DMS53 (cell line): Measurements from ENCODE around the gene NUMB.
A peak's percentile ranks its signal among the peaks of the same experiment; 100 is the strongest.

Source experiments
- DNase-seq: peaks from one replicate; lab custom pipeline; 2025; lab: John Stamatoyannopoulos, UW

Gene NUMB

DNA sequence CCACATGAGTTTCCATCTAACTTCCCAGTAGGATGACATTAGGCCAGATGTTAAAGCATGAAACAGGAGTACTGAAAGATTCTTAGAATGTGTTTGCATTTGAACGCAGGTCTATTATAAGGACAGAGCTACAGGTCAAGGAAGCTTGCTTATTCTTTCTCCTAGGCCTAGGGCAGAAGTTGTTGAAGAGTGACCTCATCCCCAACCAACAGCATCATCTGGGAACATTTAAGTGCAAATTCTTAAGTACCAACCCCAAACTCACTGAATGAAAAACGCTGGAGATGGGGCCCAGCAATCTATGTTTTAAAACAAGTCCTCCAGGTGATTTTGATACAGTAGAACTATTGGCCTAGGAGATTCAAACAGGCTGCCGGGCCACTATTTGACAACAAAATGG, 168.6 kb downstream of the NUMB start:
- no peak for DNase-seq

DNA sequence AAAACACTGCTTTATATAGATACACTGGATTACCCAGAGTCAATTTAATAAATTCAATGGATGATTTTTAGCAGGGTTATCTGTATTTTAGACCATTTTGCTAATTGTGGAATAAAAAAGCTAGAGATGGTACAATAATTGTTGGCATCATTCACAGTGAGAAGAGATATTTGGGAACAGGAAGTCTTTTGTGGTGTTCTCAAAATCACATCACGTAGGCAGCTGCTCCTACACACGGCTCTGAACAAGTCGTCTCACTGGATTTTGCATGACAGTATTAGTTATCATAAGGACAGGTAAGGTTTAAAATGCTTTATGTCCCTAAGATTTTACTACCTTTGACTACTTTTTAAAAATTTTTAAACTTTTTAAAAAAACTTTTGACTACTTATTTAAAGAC, 169.0 kb downstream of the NUMB start:
- no peak for DNase-seq

DNA sequence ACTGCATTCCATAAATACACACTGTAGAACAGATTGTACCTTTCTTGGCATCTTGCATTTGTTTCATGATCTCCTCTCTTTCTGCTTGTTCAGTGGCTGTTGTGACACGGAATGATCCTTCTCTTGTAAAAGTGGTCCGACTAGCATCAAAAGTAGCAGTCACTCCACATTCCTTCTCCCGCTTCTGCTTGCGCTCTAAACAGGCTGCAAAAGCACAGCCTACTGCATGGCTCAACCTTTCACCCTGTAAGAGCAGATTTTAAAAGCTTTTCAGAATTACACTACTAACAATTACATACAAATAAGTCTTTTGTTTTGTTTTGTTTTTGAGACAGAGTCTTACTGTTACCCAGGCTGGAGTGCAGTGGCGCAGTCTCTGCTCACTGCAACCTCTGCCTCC, 171.3 kb downstream of the NUMB start:
- DNase-seq: no peak

DNA sequence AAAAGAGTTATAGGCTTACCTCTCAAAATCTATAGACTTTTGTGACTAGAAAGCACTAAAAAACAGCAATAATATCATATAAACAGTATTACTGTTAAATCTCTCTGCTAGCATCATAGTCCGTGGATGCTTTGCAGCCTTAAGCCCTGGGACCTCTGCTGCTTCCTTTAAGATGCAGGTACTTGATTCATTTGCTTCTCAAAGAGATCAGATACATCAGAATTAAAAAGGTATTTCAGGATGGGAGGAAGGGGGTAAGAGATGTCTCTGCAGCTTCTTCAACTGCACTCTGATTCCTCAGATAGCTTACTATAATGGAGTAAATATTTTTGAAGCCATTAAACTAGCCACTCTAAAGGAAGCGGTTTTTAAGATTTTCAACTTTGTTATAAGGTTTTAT, 171.7 kb downstream of the NUMB start:
- no peak for DNase-seq

DNA sequence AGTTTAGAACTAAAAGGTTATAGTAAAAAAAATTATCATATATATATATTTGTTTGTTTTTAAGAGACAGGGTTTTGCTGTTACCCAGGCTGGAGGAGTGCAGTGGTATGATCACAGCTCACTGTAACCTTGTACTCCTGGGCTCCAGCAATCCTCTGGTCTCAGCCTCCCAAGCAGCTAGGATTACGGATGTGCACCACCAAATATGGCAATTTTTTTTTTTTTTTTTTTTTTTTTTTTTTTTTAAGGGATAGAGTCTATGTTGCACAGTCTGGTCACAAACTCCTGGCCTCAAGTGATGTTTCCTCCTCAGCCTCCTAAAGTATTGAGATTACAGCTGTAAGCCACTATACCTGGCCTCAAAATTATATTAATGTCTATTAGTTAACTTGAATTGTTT, 172.4 kb downstream of the NUMB start:
- DNase-seq: no peak

DNA sequence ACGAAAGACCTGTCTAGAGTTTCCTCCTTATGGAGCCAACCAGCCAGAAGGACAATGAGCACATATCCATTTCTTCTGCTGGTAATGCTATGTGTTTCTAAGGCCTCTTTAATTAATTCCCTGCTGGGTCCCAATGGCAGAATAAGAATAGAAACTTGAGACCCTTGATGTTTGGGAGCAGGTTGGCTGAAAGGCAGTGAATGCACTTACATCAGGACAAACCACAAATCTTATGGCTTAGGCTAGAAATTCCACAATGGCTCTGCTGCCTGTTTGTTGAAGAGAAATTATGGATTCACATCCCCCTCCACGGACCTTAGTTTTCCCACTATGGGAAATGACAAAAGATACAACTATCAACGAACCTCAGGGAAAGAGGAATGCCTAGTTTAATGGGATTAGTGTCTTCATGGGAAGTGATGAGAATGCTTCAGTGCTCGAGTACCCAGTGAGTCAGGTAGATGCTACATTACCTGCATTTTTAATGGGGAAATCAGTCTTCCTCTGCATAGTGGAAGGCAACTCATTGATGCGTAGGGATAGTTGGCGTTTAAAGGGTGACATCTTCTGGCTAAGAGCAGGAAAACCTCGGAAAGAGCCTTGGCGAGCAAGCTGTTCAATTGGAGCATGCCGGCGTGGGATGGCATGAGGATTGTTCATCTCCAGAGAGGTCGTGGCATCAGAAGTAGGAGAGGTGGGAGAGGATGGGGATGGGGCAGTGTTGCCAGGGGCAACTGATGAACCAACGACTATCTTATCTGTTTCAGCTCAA, 174.6 kb downstream of the NUMB start:
- peak; percentile 31 for DNase-seq

DNA sequence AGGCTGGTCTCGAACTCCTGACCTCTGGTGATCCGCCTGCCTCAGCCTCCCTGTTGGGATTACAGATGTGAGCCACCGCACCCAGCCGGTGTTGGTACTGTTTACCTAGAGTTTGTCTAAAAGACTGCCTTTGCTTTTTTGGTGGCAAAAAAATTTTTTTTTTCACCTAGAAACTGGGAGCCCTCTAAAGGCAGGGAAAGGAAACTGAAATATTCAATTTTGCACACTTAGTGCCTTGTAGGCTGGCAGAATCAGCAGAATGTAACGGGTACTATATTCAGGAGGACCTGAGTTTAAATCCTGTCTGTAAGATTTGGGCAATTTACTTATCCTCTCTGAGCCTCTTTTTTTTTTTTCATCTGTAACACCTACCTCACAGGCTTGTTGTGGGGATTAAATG, 177.4 kb downstream of the NUMB start:
- no peak for DNase-seq

DNA sequence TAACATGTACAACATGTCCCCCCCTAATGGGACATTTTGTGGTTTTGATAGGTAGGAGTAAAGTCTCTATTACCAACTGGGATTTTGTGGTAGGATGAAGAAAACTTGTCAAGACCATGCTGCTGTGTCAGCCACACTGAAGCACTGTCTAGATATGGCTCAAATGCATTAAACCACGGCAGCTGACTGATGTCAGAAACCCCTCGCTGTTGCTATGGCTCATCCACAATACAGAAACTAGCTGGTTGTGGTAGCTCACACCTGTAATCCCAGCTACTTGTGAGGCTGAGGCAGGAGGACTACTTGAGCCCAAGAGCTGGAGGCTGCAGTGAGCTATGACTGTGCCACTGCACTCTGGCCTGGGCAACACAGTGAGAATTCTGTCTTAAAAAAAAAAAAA, 181.0 kb downstream of the NUMB start:
- no peak for DNase-seq

DNA sequence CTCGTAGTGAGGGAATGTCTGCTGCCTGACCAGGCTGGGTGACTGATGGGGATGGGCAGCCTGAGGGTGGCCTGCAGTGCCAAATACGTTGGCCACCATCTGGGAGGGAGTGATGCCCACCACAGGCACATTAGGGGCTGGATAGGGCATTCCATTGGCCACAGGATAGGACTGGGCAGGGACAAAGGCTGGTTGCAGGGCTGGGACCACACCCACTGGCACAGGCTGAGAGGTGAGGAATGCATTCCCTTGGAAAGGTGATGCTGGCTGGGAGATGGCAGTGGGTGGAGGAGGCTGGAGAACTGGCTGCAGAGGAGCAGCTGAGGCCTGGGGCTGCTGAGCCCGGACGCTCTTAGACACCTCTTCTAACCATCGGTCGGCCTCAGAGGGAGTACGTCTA, 181.5 kb downstream of the NUMB start:
- no peak for DNase-seq

DNA sequence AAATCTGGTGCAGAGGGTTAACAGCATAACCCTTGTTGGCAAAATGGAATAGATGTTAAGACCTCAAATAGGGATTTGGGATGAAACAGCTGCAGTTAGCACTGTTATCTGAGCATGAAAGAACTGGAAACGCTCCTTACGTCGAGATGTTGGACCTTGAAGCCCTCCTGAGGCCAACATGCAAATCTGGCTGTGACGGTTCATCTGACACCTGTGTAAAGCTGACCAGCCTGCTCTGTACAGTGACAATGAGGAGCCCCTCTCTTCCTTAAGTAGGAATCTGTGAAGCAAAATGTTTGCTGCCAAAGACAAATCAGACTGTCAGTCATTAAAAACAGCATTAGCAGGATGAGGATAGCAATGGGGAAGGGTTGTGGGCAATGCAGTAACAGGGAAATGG, 184.5 kb downstream of the NUMB start:
- DNase-seq: no peak

DNA sequence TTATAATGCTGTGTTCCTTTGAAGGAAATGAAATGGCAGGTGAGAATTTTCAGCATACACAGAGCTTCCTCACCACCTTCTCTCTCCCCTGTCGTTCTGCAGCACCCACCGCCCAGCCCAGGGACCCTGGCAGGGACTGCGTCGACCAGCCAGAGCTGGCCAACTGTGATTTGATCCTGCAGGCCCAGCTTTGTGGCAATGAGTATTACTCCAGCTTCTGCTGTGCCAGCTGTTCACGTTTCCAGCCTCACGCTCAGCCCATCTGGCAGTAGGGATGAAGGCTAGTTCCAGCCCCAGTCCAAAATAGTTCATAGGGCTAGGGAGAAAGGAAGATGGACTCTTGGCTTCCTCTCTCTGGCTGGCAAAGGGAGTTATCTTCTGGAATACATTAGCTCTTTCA, 186.0 kb downstream of the NUMB start:
- DNase-seq: no peak

DNA sequence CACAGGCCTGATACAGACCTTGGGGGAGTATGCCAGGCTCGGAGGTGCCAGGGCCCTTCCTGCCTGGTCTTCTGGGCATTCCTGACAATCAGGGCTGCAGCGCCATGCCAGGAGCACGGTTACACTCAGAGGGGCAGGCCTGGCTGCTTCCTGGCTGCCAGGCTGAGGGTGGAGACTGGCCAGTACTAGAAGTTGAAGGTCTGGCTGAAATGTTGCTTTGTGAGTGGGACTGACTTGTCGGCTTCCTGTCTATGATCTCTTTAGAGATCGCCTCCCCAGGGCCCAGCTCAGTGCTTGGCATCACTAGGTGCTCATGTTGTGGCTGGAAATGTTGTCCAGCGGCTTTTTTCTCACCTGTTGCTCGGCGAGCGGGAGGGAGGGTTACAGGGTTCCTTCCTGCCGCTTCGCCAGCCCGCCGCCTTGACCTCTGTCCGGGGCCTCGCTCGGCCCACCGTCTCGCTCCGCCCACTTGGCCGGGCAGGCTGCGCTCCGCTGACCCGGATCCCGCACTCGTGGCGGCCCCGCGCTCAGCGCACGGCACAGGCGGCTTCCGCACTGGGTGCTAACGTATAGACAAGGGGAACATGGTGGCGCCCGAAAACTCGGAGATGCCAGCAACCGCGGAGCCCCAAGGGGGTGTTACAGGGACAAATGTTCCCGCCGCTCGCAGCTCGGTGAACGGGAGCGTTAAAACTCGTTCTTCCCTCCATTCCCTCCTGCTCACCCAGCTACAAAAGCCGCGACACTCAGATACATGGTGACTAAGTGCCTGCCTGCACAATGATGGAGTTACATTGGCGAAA, 188.4 kb downstream of the NUMB start:
- DNase-seq: peak; percentile 64

DNA sequence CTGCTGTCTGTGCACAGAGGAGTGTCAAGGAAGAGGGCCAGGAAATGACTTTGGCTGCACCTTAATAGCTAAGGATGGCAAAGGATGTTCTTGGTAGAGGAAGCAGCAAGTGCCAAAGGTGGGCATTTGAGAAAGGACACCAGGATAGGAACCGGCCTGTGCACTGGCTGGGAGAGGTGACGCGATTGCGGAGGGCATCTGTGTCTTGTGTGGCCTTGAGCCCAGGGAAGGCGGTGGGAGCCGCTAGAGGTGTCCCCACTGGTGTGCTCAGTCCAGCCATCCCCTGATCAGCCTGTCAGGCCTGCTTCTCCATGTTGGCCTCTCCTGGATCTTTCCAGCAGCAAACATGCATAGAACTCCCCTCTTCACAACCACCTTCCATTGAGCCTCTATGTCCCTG, 190.9 kb downstream of the NUMB start:
- no peak for DNase-seq

DNA sequence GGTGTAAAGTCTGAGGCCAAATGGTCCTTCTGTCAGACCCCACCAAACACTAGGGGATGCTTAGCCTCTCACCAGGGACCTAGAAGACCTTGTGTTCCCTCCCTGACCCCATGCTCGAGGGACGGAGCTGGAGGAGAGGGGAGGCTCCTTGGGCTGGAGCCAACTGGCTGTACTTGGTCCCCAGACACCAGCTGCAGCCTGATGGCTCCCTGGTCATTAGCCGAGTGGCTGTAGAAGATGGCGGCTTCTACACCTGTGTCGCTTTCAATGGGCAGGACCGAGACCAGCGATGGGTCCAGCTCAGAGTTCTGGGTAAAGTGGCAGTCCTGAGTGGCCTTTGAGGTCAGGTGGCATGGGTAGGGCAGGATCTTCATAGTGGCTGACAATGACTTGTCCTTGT, 192.0 kb downstream of the NUMB start:
- no peak for DNase-seq

DNA sequence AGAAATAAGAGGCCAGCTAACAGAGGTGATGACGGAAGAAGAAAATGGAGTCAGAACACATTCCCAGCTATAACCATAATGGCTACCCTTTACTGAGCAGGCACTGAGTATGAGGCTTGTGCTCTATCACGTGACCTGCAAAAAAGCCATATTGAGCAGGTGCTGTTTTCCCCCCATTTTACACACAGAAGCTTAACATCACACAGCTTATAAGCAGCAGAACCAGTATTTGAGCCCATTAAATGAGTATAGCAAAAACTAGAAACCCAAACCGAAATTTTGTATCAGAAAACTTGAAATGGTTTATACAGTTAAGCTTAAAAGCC, 192.7 kb downstream of the NUMB start:
- DNase-seq: no peak

DNA sequence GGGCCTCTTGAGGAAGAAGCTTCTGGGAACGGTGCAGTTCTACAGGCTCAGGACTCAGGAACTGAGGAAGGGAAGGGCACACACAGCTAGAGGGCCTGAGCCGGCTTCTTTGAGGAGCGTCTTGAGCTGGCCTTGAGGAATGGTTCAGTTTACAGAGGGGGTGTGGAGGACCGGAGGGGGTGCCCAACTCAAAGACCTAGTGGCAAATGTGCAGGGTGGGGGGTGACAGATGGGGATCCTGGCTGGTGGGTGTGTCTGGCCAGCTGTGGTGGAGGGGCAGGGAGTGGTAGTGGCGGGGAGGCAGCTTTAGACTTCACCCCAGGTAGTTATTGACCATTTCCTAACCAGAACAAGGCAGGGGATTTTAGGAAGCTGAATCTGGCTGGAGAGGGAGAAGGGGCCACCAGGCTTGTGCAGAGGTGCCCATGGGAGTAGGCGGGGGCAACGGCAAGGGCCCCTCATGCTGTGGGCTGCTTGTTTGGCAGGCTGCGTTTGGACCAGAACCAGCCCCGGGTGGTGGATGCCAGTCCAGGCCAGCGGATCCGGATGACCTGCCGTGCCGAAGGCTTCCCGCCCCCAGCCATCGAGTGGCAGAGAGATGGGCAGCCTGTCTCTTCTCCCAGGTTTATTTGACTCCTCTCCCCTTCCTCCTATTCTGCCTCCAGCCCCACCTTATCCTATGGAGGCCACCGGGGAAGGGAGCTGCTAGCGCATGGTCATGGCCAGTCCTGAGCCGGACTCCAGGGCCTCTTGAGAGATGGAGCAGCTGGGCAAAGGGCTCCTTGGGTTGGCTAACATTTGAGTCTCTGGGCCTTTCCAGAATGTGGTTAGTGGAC, 193.2 kb downstream of the NUMB start:
- DNase-seq: no peak

DNA sequence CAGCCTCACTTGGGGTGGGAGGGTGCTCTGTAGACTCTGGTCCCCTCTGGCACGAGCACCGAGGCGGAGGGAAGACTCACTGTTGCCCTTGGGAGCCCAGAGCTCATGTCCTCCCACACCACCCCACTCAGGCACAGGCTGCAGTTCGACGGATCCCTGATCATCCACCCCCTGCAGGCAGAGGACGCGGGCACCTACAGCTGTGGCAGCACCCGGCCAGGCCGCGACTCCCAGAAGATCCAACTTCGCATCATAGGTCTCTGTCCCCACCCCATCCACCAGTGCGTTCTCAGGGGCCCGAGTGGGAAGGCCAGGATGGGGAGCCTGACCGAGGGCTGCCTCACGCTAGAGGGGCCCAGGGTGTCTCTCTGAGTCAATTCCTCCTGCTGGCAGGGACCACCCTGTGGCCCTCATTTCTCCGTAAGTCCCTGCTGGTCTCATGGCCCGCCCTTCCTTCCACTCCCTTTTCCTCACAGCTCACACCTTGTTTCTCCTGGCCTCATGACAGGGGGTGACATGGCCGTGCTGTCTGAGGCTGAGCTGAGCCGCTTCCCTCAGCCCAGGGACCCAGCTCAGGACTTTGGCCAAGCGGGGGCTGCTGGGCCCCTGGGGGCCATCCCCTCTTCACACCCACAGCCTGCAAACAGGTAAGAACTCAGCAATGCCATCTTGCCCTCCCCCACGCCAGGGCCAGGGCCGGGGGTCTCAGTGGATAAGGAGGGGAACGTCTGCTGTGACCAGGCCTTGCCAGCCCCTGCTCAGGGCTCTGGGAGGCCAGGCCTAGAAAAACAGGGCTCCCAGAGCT, 194.1 kb downstream of the NUMB start:
- no peak for DNase-seq

DNA sequence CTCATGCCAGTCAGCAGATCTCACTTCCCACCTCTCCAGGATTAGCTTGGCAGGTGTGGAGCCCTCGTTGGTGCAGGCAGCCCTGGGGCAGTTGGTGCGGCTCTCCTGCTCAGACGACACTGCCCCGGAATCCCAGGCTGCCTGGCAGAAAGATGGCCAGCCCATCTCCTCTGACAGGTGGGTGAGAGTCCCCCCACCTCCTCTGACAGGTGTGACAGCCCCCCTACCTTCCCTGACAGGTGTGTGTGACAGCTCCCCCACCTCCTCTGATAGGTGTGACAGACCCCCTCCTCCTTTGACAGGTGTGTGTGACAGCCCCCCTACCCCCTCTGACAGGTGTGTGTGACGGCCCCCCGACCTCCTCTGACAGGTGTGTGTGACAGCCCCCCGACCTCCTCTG, 194.7 kb downstream of the NUMB start:
- DNase-seq: no peak

DNA sequence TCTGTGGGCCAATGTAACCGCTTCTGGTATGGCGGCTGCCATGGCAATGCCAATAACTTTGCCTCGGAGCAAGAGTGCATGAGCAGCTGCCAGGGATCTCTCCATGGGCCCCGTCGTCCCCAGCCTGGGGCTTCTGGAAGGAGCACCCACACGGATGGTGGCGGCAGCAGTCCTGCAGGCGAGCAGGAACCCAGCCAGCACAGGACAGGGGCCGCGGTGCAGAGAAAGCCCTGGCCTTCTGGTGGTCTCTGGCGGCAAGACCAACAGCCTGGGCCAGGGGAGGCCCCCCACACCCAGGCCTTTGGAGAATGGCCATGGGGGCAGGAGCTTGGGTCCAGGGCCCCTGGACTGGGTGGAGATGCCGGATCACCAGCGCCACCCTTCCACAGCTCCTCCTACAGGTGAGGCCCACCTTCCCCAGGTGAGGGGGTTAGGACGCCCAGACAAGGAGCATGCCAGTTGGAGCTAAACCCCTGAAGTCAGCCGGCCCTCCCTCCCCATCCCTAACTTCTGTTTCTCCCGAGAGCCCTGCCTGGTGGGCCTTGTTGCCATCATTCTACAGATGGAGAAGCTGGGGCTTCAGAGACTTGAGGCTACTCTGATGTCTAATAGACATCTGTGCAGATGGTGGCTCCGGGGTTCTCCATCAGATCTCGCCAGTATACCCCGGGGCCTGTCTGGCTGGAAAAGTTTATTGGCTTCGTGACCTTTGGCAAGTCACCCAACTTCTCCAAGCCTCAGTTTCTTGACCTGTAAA, 195.7 kb downstream of the NUMB start:
- DNase-seq: no peak

DNA sequence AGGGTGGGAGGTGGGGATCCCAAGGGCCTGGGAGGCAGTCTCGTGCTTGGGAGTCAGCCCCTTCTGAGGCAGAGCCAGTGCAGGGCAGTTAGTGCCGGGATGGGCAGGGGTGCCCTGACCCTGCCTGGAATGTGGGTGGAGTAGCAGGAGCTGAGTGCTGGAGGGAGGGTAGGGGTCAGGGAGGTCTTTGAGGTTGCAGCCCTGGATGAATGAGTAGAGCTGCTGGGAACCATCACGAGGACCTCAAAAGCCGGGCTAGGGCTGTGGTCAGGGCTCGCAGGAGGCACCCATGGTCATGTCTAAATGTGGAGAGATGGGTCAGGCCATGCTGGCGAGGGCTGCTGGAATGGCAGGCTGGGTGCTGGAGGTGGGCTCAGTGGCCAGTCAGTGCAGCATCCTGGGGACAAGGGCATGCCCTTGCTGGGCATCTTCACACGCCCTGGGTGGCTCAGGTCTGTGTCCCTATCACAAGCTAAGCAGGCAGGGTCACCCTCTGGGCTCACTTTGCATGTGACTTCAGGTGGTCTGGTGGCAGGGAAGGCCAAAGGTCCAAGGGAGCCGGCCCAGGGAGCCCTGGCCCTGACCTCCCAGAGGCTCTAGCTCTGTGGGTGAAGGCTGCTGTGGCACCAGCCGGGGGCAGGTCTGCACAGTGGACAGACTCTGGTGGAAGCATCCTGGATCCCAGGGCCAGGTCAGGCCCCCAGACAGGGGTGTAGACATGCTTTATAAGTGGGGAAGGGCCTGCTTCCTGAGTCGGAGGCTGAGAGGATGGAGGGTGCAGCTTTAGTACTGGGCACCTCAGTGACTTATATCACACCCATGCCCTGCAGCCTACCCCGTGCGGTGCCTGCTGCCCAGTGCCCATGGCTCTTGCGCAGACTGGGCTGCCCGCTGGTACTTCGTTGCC, 196.6 kb downstream of the NUMB start:
- DNase-seq: no peak
